Hematopoietic multipotent progenitor cell treated with erythropoietin and hydrocortisone succinate and interleukin-3 and kit ligand, for 15 days (in vitro differentiated cells): ENCODE data around the gene MIP.
"Not testable (repeated sequence)": the region's sequence is repeated elsewhere in the genome, so short reads cannot be mapped to it uniquely, and the experiment has no call there.

ENCODE experiments used
- DNase-seq: peaks from one replicate; pipeline ENCODE4 v3.0.0-alpha.2; 2015; ENCODE audit warnings: low spot score

Gene MIP

GRCh38 chr12:56410768-56411167 is 43.7 kb downstream of the MIP start:
- DNase-seq = no peak

GRCh38 chr12:56408799-56409417 is 45.5 kb downstream of the MIP start:
- DNase-seq = no peak

DNA sequence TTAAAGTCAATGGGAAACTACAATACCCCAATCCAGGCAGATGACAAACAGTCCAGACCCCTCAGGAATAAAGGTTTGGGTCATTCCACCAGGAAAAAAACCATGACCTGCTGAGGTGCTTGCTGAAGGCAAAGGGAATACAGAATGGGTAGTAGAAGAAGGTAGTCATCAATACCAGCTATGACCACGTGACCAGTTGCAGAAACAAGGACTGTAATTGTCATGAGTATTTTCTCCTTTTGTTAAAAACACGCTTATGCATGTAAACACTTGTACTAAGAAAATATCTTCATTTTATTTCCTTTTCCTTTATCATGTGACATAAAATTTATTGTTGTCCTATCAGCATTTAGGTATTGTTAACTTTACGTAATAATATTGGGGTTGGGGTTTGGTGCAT is 50.2 kb downstream of the MIP start:
- not testable (repeated sequence) for DNase-seq

DNA sequence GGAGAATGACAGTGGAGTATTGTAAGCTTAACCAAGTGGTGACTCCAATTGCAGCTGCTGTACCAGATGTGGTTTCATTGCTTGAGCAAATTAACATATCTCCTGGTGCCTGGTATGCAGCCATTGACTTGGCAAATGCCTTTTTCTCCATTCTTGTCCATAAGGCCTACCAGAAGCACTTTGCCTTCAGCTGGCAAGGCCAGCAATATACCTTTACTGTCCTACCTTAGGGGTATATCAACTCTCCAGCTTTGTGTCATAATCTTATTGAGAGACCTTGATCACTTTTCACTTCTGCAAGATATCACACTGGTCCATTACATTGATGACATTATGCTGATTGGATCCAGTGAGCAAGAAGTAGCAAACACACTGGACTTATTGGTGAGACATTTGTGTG is 52.8 kb downstream of the MIP start:
- not testable (repeated sequence) for DNase-seq

DNA sequence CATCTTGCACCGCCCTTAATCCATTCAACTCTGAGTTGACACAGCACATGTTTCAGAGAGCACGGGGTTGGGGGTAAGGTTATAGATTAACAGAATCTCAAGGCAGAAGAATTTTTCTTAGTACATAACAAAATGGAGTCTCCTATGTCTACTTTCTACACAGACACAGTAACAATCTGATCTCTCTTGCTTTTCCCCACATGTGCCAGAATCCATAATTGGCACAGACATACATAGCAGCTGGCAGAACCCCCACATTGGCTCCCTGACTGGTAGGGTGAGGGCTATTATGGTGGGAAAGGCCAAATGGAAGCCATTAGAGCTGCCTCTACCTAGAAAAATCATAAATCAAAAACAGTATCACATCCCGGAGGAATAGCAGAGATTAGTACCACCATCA is 53.3 kb downstream of the MIP start:
- DNase-seq = not testable (repeated sequence)
